HEK293 (cell line): ENCODE results near the gene GON7.

Experiments used
- CTCF ChIA-PET: fragments of 350-600 bp; formaldehyde crosslinking; extraction: SDS; loops from one replicate; lab custom pipeline; 2021; ENCODE audit warnings: antibody characterized with exemption; lab: Yijun Ruan, JAX
- POLR2A ChIA-PET: fragments of 300-600 bp; formaldehyde crosslinking; extraction: SDS; loops from one replicate; lab custom pipeline; 2020; ENCODE audit warnings: antibody characterized with exemption, inconsistent platforms; lab: Yijun Ruan, JAX
- H3K27ac ChIP-seq: fragments of 200-500 bp; sonication (Bioruptor generic); 2 replicates; pipeline ENCODE4 v1.5.1; 2014; ENCODE audit warnings: low read depth, low read length, control low read depth, inconsistent platforms; ENCODE audit errors: extremely low read depth
- H3K36me3 ChIP-seq, 2 experiments: fragments of 200-500 bp in 1 of 2; sonication (Bioruptor generic) in 1 of 2; 1 replicate in 1 of 2; 2 replicates in 1 of 2; pipeline ENCODE4 v1.5.1; 2014 to 2017; ENCODE audit warnings: inconsistent platforms in 2 of 2, low read length in 2 of 2; ENCODE audit not compliant: control insufficient read depth in 2 of 2, insufficient read depth in 1 of 2
- H3K4me1 ChIP-seq: fragments of 200-500 bp; sonication (Bioruptor generic); 2 replicates; pipeline ENCODE4 v1.5.1; 2014; ENCODE audit warnings: mild to moderate bottlenecking, low read length, inconsistent platforms; ENCODE audit not compliant: control insufficient read depth, insufficient read depth
- H3K4me3 ChIP-seq: 2 replicates; pipeline ENCODE4 v1.5.1; 2011; ENCODE audit warnings: low read depth, mild to moderate bottlenecking, control low read depth, low read length, moderate library complexity
- H3K9me3 ChIP-seq: fragments of 200-500 bp; sonication (Bioruptor generic); 2 replicates; pipeline ENCODE4 v1.5.1; 2014; ENCODE audit warnings: low read depth, low read length, inconsistent platforms; ENCODE audit not compliant: control insufficient read depth, insufficient read depth
- GLIS1 ChIP-seq: fragments of 450-650 bp; formaldehyde crosslinking; IDR thresholded peaks from 2 replicates; pipeline ENCODE4 v1.5.1; 2016; ENCODE audit warnings: missing biosample characterization, missing genetic modification characterization
- ZBTB21 ChIP-seq: fragments of 450-650 bp; formaldehyde crosslinking; IDR thresholded peaks from 2 replicates; pipeline ENCODE4 v1.5.1; 2017; ENCODE audit warnings: missing biosample characterization, missing genetic modification characterization
- ZBTB26 ChIP-seq: fragments of 450-650 bp; formaldehyde crosslinking; optimal IDR thresholded peaks from 2 replicates; pipeline ENCODE3; 2016; ENCODE audit warnings: missing biosample characterization, mild to moderate bottlenecking, missing genetic modification characterization
- ZNF146 ChIP-seq: fragments of 450-650 bp; formaldehyde crosslinking; IDR thresholded peaks from 2 replicates; pipeline ENCODE4 v1.5.1; 2016; ENCODE audit warnings: missing biosample characterization, missing genetic modification characterization
- ZNF473 ChIP-seq: fragments of 450-650 bp; formaldehyde crosslinking; IDR thresholded peaks from 2 replicates; pipeline ENCODE4 v1.5.1; 2017; ENCODE audit warnings: missing biosample characterization, missing genetic modification characterization
- ZNF513 ChIP-seq: fragments of 450-650 bp; IDR thresholded peaks from 2 replicates; pipeline ENCODE4 v1.5.1; 2018; ENCODE audit warnings: missing biosample characterization, missing genetic modification characterization
- ZNF555 ChIP-seq: fragments of 450-650 bp; formaldehyde crosslinking; conservative IDR thresholded peaks from 2 replicates; pipeline ENCODE4 v1.5.1; 2017; ENCODE audit warnings: missing biosample characterization, mild to moderate bottlenecking, missing genetic modification characterization, inconsistent platforms
- ZNF645 ChIP-seq: fragments of 450-650 bp; formaldehyde crosslinking; IDR thresholded peaks from 2 replicates; pipeline ENCODE4; 2016; ENCODE audit warnings: missing biosample characterization, missing genetic modification characterization

Gene GON7

GRCh38 chr14:93153121-93153520 lies 53.7 kb downstream of the GON7 start:
- H3K4me3 ChIP-seq, result no peak overlapping the region
- TF ChIP-seq GLIS1 (tag by site-specific recombination) (no peak), ZBTB26 (no peak), ZNF513 (tag by site-specific recombination) (no peak), ZNF146 (tag by site-specific recombination) (no peak), ZNF473 (tag by site-specific recombination) (no peak), ZNF555 (tag by site-specific recombination) (no peak), ZBTB21 (tag by site-specific recombination) (no peak), ZNF645 (tag by site-specific recombination) (no peak)
- no peaks in the 10 kb centered on the region for H3K4me1 ChIP-seq
- POLR2A ChIA-PET, result no interaction called here
- H3K36me3 ChIP-seq, result no peaks in the 10 kb centered on the region
- H3K9me3 ChIP-seq, result no peaks in the 10 kb centered on the region
- CTCF ChIA-PET, result interaction anchor here (0.7 kb wide), 1 partner anchor 54 kb away, joined by 3 read pairs; the partner anchor contains the start of genes GON7 and UBR7
- H3K27ac ChIP-seq, result no peak overlapping the region
